ENCODE data around the gene POTEH. TPM values are rescaled to one million over a fixed set of nuclear protein-coding genes. Genes with fewer than 3 reads are reported as not detected.
"Not testable (repeated sequence)": the region's sequence is repeated elsewhere in the genome, so short reads cannot be mapped to it uniquely, and the experiment has no call there.

The POTEH gene
- total RNA-seq (2014; rRNA removed; shearing (Covaris generic)): 0.40 TPM in 1 of 2 replicates, not detected in the other
- not detected in 2 replicates for polyA plus RNA-seq (2015; cell fraction: cytosol; rRNA removed)
- 2.0 and 2.3 TPM in 2 replicates for polyA plus RNA-seq (2015; cell fraction: nucleus; rRNA removed)

DNA sequence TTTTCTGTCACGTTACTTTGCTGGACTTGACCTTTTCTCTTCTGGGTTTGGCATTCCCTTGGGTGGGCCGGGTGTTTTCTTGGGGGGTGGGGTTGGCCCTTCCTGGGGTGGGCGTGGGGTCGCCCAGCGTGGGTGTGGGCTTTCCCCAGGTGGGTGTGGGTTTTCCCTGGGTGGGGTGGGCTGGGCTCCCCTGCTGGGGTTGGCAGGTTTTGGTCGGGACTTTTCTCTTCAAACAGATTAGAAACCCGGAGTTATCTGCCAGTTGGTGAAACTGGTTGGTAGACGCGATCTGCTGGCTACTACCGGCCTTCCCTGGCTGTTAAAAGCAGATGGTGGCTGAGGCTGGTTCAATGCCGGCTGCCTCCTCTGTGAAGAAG is at the start of gene POTEH:
Gene POTEH, plus strand, starts transcription at position 278 of the 377 bp plus-strand sequence. Its CDS starts 52 bp downstream, at position 330.
- in situ Hi-C loops (cut with HindIII; ENCODE audit: low pct_unique_long_range_greater_than_20kb, low sequenced_read_pairs); DNase-seq (ENCODE audit: low read depth, low spot score): not testable (repeated sequence)

DNA sequence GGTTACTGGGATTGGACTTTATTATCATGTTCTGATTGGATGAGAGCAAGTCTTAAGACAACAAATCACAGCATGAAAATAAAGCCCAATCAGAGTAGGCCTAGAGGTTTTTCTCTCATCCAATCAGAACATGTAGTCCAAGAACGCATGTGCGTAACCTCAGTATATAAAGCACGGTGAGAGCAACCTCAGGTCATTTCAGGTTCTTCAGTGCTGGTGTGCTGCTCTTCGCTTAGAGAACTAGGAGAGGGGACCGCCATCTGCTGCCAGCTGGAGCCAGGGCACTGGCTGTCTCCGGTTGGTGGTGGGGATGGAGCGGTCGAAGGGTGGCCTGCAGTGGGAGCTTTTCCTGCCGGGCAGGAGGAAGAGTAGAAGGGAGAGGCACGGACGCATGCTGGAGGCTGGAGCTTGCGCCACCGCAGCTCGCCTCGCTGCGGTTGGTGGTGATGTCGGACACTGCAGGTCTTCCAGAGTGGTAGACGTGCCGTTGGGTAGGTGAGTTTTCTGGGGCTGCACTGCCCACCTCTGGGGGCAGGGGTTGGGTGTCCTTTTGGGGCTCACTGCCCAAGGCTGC is 47.5 kb upstream of the POTEH start:
- in situ Hi-C loops (cut with HindIII; ENCODE audit: low pct_unique_long_range_greater_than_20kb, low sequenced_read_pairs): not testable (repeated sequence)
- peak; percentile 14 for DNase-seq (ENCODE audit: low read depth, low spot score)

DNA sequence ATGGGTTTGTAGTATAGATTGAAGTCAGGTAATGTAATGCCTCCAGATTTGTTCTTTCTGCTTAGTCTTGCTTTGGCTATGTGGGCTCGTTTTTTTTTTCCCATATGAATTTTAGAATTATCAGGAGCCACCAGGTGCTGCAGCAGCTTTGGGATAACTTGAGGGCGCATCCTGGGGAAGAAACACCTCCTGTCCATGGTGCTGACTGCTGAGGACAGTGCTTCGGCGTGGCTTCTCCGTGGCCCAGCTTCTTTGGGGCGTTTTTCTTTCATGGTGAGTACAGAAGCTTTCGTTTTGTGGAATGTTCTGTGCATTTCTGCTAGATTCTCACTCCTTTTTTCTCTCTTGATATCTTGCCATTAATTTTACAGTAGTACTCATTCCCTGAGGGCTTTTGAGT is 37.9 kb upstream of the POTEH start:
- in situ Hi-C loops (cut with HindIII; ENCODE audit: low pct_unique_long_range_greater_than_20kb, low sequenced_read_pairs); DNase-seq (ENCODE audit: low read depth, low spot score): not testable (repeated sequence)

DNA sequence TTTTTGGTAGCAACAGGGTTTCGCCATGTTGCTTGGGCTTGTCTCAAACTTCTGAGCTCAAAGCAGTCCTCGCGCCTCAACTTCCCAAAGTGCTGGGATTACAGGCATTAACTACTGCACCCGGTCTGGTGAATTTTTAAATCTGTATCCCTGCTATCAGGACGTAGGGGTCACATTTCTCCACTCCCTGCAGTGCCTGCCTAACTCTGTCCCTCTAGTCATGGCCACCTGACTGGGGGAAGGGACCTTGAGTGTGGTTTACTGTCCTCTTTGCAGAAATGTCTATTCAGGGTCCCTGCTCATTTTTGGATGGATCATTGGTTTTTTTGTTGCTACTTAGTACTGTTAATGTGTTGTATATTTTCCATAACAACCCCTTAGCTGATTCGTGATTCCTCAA is 37.1 kb upstream of the POTEH start:
- DNase-seq (ENCODE audit: low read depth, low spot score); in situ Hi-C loops (cut with HindIII; ENCODE audit: low pct_unique_long_range_greater_than_20kb, low sequenced_read_pairs): not testable (repeated sequence)

DNA sequence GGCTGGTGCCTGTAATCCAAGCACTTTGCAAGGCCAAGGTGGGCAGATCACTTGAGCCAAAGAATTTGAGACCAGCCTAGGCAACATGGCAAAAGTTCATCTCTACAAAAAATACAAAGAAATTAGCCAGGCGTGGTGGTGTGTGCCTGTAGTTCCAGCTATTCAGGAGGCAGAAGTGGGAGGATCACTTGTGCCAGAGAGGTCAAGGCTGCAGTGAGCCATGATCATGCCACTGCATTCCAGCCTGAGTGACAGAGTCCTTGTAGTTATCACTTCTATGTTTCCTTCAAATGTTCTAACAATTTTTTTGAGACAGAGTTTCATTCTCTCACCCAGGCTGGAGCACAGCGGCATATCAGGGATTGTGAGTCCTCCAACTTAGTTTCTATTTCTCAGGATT is 36.6 kb upstream of the POTEH start:
- in situ Hi-C loops (cut with HindIII; ENCODE audit: low pct_unique_long_range_greater_than_20kb, low sequenced_read_pairs); DNase-seq (ENCODE audit: low read depth, low spot score): not testable (repeated sequence)

DNA sequence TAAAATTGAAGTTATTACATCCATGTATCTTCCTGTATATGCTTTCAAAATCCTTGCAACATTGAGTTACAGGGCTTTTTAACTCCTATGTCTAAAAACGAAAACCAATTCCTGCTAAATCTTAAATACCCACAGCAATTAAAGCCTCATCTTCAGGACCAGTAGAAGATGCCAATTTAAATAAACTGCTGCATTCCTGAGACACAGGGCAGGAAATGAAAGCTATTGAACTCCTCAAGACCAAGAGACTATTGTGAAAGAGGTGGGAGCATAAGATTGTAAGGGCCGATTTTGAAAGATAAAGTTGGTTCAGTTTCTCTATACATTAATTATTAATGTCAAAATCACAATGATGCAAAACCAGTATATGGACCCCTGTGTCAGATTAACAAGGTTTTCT is 28.7 kb upstream of the POTEH start:
- DNase-seq (ENCODE audit: low read depth, low spot score); in situ Hi-C loops (cut with HindIII; ENCODE audit: low pct_unique_long_range_greater_than_20kb, low sequenced_read_pairs): not testable (repeated sequence)

DNA sequence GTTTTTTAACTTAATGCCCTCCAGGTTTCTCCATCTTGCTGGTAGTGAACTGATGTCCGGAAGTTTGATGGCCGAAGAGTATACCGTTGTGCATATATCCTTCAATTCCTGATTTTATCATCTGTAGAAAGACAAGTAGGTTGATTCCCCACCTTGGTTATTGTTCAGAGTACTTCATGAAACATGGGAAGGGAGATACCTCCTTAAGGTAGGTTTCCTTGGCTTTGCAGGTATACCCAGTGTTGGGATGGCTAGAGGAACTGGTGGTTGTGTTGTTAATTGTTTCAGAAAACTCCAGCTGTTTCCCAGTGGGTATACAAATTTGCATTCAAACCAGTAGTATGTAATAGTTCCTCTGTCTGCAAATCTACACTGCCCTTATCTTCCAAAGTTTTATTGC is 25.1 kb upstream of the POTEH start:
- in situ Hi-C loops (cut with HindIII; ENCODE audit: low pct_unique_long_range_greater_than_20kb, low sequenced_read_pairs); DNase-seq (ENCODE audit: low read depth, low spot score): not testable (repeated sequence)

DNA sequence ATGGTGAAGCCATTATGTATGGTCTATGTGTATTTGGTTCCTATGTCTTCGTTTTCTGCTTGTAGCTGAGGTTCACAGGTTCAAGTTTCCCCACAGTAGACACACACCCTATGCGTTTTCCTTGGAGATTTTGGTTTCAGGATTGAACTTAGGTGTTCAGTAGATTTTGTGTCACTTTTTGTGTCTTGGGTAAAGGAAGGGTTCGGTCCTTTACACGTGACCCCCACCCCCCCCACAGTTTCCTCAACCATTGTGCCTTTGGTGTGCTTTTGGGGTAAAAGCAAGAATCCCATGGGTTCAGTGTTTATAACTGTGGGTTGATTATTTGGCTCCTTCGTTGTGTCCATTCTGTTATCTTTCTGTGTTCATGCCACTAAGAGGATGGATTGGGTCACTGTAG is 24.3 kb upstream of the POTEH start:
- DNase-seq (ENCODE audit: low read depth, low spot score); in situ Hi-C loops (cut with HindIII; ENCODE audit: low pct_unique_long_range_greater_than_20kb, low sequenced_read_pairs): not testable (repeated sequence)

DNA sequence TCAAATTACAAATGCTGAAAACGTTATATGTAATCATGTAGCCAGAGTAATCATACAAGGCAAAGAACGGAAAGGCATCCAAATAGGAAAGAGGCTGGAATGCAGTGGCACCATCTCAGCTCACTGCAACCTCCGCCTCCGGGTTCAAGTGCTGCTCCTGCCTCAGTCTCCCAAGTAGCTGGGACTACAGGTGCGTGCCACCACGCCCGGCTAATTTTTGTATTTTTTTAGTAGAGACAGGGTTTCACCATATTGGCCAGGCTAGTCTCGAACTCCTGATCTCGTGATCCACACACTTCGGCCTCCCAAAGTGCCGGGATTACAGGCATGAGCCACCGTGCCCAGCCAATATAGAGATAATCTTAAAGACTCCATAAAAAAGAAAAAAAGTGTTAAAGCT is 20.4 kb upstream of the POTEH start:
- DNase-seq (ENCODE audit: low read depth, low spot score); in situ Hi-C loops (cut with HindIII; ENCODE audit: low pct_unique_long_range_greater_than_20kb, low sequenced_read_pairs): not testable (repeated sequence)

DNA sequence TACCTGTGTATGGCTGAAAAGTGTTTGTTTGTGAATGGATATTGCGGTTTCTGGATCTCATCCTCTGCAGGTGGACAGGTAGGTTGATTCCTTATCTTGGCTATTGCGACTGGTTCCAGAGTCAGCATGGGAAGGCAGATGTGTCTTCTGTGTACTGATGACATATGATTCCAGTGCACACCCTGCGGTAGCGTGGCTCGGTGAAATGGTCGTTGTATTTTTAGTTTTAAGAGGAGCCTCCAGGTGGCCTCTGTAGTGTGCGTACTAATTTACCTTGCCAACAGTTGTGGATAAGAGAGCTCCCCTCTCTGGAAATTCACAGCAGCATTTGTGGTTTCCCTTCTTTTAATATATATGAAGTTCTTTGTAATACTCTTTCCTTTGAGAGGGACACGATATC is 10.1 kb upstream of the POTEH start:
- in situ Hi-C loops (cut with HindIII; ENCODE audit: low pct_unique_long_range_greater_than_20kb, low sequenced_read_pairs): not testable (repeated sequence)

DNA sequence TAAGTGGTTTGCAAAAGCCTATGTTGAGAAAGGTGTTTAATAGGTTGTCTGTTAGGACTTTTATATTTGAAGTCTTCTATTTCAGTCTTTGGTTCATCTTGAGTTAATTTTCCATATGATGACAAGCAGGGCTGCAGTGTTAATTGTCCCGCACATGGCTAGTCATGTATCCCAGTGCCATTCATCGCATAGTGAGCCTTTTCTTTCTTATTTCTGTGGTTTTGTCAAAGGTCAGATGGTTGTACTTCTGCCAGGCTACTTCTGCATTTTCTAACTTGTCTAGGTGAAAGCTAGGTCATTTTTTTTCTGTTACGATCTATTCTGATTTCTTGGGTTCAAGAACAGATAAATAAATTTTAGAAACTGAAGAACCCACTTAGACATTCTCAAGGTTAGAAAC is 5.7 kb upstream of the POTEH start:
- DNase-seq (ENCODE audit: low read depth, low spot score); in situ Hi-C loops (cut with HindIII; ENCODE audit: low pct_unique_long_range_greater_than_20kb, low sequenced_read_pairs): not testable (repeated sequence)

More for the DNA sequence above, 10.1 kb upstream of the POTEH start:
- not testable (repeated sequence) for DNase-seq (ENCODE audit: low read depth, low spot score)

DNA sequence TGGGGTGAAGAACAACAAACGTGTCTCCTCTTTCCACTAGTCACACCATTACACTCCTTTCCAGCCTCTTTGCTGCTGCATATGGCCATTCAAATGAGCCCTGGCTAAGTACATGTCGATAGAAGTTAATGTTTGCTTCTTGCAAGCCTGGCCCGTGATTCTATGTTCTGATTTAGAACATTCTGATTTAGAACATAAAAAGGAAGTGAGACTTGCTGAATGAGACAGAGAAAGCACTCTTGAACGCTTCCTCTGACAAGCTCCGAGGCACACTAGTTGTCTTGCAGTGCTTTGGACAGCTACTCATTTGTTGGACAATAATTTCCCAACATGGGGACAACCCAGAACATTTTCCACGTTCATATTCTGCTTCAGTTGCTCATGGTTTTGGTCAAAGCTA is 5.1 kb upstream of the POTEH start:
- DNase-seq (ENCODE audit: low read depth, low spot score); in situ Hi-C loops (cut with HindIII; ENCODE audit: low pct_unique_long_range_greater_than_20kb, low sequenced_read_pairs): not testable (repeated sequence)

DNA sequence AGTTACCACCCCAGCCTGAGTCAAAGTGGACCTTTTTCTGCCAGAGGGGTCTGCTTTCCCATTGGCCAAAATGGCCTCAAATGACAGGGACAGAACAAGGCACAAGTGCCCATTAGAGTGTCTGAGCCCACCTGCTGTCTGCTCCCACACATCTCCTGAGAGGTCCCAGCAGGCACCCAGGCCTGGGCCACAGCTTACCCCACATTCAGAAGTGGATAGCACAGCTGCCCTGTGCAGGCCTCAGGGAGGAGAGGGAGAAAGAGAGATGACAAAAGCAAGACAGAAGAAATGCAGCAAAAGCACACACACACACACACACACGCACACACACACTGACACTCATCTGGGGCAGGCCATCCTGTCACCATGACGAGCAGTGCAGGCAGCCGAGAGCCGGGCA is 4.2 kb upstream of the POTEH start:
- DNase-seq (ENCODE audit: low read depth, low spot score); in situ Hi-C loops (cut with HindIII; ENCODE audit: low pct_unique_long_range_greater_than_20kb, low sequenced_read_pairs): not testable (repeated sequence)

DNA sequence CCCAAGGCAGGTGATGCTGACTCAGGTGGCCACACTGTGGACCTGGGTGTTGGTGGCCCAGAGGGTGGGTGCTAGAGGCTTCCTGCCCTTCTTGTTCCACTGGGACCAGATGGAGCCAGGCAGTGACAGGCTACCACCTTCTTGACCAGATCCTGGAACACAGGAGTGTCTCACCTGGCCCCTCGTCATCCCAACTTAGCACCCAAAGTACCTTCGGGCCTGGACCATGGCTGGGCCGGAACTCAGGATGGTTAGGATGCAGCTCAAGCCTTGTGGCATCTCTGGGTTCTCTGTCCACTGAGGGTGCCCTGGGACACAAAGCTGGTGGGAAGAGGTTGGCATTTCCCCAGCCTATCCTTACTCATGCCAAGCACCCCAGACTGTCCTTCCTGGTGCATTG is 2.7 kb upstream of the POTEH start:
- DNase-seq (ENCODE audit: low read depth, low spot score); in situ Hi-C loops (cut with HindIII; ENCODE audit: low pct_unique_long_range_greater_than_20kb, low sequenced_read_pairs): not testable (repeated sequence)

DNA sequence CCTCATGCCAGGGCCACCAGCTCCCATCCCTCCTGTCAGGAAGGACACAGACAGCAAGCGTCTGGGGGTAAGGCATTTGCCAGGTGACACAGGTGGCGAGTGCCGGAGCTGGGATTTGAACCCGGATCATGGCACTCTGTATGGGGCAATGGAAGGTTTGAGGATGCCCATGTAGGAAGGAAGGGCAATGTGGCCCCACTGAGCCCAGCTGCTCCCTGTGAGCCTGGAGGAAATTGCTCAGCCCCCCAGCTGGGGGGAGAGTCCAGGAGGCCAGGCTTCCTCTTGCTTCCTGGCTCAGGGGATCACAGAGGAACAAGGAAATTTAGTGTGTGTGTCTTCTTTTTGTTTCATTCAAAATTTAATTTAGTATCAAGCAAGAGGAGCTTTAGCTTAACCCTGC is 2.1 kb upstream of the POTEH start:
- in situ Hi-C loops (cut with HindIII; ENCODE audit: low pct_unique_long_range_greater_than_20kb, low sequenced_read_pairs); DNase-seq (ENCODE audit: low read depth, low spot score): not testable (repeated sequence)

DNA sequence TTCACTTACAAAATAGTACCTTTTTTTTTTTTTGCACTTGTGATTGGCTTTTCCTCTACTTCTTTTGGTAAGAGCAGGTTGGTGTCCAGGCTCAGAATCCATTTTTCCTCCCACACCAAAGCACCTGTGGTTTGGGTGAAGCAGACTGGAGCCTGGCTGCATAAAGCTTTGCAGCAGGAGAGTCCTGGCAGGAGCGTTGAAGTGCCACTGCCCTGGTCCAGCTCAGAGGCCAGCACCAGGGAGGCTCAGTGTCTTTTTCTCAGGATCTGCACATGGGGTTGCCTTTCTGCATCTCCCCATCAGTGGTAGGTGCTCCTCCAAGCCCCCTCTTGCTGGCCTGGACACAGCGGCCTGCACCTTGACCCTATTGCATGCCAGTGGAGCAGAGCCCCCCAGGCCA is 1.7 kb upstream of the POTEH start:
- DNase-seq (ENCODE audit: low read depth, low spot score); in situ Hi-C loops (cut with HindIII; ENCODE audit: low pct_unique_long_range_greater_than_20kb, low sequenced_read_pairs): not testable (repeated sequence)

DNA sequence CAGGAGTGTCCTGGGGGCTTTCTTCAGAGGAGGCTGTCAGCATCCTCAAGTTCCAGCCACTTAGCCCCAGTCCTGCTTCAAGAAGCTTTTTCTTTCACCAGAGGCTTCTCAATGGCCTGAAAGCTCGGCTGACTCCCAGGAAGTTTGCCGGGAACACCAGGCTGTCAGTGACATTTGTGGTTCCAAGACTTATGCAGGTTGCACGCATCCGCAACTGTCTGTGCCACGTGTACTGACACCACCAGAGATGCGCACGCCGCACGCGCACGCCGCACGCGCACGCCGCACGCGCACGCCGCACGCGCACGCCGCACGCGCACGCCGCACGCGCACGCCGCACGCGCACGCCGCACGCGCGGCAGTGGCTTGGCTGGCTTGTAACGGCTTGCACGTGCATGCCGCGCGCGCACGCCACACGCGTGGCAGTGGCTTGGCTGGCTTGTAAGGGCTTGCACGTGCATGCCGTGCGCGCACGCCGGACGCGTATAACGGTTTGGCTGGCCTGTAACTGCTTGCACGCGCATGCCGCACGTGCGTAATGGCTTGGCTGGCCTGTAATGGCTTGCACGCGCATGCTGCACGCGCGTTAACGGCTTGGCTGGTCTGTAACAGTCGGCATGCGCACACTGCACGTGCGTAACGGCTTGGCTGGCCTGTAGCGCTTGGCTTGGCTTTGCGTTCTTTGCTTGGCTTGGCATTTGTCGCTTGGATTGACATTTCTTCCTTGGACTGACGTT is 646 bp upstream of the POTEH start:
- in situ Hi-C loops (cut with HindIII; ENCODE audit: low pct_unique_long_range_greater_than_20kb, low sequenced_read_pairs); DNase-seq (ENCODE audit: low read depth, low spot score): not testable (repeated sequence)

DNA sequence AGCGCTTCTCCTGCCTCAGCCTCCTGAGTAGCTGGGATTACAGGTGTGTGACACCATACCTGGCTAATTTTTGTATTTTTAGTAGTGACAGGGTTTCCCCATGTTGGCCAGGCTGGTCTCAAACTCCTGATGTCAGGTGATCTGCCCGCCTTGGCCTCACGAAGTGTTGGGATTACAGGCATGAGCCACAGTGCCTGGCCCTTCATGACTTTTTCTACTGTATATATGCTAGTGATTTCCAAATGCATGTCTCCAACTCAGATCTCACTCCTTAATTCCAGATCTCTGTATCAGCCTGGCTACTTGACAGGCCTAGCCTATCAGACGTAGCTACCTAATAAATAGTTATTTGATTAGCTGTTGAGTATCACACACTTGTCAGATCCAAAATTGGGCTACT is 23.8 kb downstream of the POTEH start:
- in situ Hi-C loops (cut with HindIII; ENCODE audit: low pct_unique_long_range_greater_than_20kb, low sequenced_read_pairs); DNase-seq (ENCODE audit: low read depth, low spot score): not testable (repeated sequence)

DNA sequence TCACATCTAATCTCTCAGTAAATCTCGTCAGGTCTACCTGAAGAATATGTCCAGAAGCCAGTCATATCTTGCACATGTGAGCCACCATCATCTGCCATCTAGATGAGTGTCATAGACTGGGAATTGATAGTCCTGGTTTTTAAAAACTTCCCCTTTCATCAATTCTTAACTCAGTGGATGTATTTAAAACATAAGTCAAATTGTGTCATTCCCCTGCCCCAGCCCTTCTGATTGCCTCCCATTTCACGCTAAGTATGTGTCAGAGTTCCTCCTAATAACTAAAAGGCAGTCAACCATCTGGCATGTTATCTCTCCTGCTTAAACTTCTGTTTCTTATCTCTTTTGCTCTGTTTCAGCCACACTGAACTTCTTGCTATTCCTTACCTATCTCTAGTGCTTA is 24.3 kb downstream of the POTEH start:
- in situ Hi-C loops (cut with HindIII; ENCODE audit: low pct_unique_long_range_greater_than_20kb, low sequenced_read_pairs): not testable (repeated sequence)

More for the DNA sequence above, 24.3 kb downstream of the POTEH start:
- DNase-seq (ENCODE audit: low read depth, low spot score): not testable (repeated sequence)
